HG03196 (cell line): ENCODE data around the gene ENAH.
"Not testable (repeated sequence)": the region's sequence is repeated elsewhere in the genome, so short reads cannot be mapped to it uniquely, and the experiment has no call there.

Source experiments
- ATAC-seq: cut with Tn5 transposase; IDR thresholded peaks from one replicate; pipeline ENCODE4 v1.9.1; 2021; ENCODE audit not compliant: unreplicated experiment

Gene ENAH

DNA sequence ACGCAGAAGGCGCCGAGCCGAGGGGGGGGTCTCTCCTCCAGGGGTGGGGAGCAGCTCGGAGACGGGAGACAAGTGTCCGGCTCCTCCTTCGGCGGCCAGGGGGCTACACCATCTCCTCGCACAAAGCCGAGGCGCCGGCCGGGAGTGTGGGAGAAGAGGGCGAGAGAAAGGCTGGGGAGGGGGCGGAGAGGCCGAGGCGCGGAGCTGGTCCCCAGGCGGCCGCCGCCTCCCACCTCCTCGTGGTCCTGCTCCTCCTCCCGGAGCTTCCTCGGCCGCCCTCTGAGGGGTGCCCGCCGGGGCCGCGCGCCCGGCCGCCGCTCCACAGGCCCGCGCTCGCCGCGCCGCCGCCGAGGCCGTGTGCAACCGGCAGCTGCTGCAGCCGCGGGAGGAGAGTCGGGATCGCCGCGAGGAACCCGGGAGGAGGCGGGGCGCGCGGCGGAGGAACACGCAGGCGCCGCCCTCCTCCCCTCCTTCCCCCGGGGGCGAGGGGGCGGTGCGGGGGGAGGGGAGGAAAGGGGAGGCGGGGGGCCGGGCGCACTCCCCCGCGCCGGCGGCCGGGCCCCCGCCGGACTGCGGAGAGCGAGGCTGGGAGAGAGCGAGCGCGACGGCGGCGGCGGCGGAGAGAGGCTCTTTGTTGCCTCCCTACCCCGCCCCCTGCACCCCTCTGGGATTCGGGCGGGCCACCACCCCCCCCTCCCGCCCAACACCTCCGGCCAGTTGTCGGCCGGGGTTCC lies at the start of gene ENAH:
Gene ENAH, minus strand, starts transcription at position 395 of the 734 bp plus-strand sequence. CDS start 433 bp downstream, outside the sequence.
- no peak for ATAC-seq

DNA sequence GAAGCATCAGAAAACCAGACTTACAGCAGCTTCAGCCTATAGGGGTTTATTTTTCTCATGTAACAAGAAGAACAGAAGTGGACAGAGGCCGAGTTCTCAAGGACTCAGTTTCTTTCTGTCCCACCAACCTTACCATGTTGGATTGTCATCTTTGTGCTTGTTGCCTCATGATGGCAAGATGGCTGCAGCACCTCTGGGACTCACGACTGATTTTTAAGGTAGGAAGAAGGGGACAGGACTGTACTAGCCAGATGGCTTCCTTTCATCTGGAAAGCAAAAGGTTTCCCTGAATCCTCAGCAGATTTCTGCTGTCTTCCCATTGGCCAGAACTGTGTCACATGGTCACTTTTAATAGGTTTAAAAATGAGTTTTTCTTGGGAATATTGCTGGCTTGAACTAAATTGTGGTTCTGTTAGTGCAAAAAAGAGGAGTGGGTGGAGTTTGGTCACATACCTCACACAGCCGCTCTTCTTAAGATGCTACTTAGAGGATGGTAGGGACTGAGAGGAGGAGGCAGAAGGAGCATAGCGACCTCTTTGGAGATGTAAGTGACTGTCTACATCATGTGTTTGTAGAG lies 48.1 kb upstream of the ENAH start:
- ATAC-seq = no peak

DNA sequence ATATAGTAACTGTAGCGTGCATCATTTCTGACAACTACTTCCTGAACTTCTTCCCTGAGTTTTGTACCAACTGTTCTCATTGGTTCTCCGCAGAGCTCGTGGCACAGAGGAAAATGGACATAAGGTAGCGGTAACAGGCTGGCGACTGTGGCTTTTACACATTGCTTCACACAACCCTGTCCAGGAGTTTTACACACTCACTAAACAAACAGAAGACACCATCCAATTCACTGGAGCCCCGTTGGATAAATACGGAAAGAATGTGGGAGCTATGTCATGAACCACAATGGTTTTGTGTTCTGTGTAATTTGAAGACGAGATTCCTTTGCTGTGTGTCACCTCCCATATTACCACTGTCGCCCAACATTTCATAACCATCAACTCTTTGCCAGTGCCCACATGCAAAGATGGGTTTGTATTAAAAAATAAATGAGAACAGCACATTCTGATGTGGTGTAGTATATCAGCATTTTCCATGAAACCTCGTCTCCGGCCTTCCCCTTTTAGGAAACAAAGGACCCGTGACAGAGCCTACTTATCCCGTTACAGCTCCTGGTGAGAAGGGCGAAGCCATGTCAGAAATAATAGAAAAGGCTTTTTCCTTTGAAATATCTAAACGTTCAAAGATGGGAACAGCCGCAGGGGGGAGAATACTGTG lies 47.4 kb upstream of the ENAH start:
- no peak for ATAC-seq

DNA sequence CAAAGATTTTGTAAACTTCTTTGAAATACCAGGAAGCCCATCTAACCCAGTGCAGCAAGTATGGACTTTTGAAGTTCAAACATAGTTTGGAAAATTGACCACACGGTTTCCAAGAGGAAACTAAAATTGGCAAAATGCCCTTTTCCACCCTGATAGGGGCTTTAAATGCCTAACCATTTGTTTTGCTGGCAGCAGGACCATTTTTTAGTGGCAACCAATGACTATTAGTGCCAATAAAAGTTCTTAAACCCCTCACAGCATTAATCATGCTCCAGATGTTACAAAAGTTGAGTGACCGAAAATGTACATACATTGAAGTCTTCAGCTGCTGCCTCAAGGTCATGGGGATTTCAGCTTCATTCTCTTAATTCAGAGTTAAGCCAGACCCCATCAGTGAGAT lies 46.4 kb upstream of the ENAH start:
- no peak for ATAC-seq

DNA sequence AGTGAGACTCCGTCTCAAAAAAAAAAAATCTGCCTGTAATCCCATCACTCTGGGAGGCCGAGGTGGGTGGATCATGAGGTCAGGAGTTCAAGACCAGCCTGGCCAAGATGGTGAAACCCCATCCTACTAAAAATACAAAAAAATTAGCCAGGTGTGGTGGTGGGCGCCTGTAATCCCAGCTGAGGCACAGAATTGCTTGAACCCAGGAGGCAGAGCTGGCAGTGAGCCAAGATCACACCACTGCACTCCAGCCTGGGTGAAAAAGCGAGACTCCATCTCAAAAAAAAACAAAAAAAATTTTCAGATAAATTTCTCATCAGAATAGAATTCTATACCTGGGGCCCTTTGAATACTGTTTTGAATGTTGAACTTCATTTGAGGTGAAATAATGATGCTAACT lies 45.3 kb upstream of the ENAH start:
- ATAC-seq = not testable (repeated sequence)

DNA sequence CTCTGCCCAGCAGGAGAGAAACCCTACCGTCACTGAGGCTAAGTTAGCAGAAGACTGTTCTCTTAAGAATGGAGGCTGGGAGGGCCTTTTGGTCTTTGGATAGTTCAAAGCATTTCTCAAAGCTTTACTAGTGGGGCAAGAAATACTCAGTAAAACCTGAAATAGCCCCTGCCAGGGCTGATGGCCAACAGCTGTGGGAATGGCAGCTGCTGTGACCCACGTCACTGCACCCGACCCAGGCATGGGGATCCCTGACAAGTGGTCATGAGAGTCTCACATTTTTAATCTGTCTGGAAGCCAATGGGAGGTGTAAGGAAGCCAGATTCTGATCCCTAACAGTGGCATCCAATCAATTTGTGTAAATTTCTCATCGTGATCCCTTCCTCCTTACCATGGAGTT lies 44.5 kb upstream of the ENAH start:
- ATAC-seq = no peak

DNA sequence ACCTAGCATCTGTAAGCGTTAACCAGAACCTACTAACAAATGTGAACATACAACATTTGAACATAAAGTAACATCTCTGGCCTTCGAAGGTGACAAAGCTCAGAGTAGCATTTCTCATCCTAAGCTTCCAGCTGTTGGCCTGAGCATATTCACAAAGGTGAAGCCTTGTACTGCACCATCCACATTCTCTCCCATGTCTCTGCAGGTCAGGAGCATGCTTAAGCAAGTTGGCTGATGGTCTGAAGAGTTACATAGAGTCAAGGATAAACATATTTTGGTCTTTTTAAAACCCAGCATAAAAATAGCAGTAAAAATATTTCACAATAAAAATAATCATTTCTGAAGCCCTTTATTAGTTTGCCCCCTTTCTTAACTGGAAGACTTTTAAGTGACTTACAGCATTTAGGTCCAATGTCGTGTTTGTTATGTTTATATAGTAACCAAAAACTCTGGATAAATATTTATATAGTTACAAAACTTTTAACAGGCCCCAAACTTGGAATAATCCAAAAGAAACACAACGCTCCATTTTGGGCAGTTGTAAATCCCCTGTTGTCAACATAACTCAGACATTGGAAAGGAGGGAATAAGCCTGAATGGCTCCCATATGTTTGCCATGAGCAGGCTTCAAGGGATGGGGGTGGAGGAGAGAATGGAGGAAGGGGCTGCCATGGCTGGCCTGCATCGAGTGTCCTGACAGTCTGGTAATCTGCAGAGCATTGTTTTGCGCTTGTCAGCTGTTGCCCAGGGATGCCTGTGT lies 42.8 kb upstream of the ENAH start:
- ATAC-seq = no peak

DNA sequence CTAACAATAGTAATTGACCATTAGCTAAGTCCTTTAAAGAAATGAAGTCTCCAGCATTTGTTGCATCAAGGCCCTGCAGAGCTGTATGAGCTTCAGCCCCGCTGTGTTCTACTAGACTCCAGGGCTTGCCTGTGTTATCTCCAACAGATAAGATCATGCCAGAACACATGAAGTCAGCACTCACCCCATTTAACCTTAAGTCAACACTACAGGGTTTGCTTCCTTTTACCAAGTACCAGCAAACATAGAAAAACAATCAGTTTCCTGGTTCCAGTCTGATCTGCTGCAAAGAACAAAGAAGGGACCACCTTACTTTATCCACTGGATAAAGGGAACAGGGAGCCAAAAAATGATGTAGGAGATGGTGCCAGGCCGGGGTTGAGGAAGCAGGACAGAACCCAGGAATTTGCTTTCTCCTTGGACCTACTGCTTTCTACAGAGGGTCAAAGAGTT lies 41.3 kb upstream of the ENAH start:
- ATAC-seq = no peak

DNA sequence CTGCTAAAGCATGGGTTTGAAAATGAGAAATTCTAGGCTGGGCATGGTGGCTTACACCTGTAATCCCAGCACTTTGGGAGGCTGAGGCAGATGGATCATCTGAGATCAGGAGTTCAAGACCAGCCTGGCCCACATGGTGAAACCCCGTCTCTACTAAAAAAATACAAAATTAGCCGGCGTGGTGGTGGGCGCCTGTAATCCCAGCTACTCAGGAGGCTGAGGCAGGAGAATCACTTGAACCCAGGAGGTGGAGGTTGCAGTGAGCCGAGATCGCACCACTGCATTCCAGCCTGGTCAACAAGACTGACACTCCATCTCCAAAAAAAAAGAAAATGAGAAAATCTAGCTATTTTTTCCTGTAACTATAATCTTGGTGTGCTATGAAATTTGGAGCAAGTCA lies 40.8 kb upstream of the ENAH start:
- not testable (repeated sequence) for ATAC-seq

DNA sequence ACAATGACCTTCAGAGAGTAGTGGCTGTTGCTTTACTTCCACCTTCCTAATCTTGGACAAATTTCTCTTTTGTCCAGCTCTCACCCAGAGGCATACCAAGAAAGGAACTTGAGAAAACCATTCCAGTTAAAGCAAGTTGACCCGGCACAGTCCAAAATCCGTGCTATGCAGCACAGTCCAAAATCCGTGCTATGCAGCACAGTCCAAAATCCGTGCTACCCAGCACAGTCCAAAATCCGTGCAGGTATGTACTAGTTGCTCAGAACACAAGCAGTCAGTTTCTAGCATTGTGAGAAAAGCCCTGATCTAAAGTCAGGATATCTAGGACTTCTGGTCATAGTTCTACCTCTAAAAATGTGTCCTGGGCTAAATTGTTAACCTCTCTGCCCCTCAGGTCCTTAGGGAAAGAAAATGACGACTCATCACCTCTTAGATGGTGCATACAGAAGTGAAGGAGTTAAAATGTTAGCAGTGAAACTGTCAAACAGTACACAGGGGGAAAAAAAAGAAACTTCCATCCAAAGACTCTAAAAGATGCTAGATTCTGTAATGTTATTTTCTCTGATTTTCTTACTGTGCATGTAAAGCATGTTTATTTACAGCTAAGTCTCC lies 40.3 kb upstream of the ENAH start:
- ATAC-seq = no peak

DNA sequence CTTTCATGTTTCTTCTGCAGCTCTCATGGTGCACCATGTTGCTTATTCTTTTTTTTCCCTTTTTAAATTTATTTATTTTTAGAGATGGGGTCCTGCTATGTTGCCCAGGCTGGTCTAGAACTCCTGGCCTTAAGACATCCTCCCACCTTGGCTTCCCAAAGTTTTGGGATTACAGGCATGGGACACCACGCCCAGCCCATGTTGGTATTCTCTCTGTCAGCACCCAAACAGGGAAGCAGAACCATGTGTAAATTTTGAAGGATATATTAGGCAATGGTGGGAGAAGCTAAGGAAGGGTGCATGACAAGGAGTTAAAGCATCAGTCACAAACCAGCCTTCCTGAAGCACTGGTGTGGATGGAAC lies 39.6 kb upstream of the ENAH start:
- no peak for ATAC-seq

DNA sequence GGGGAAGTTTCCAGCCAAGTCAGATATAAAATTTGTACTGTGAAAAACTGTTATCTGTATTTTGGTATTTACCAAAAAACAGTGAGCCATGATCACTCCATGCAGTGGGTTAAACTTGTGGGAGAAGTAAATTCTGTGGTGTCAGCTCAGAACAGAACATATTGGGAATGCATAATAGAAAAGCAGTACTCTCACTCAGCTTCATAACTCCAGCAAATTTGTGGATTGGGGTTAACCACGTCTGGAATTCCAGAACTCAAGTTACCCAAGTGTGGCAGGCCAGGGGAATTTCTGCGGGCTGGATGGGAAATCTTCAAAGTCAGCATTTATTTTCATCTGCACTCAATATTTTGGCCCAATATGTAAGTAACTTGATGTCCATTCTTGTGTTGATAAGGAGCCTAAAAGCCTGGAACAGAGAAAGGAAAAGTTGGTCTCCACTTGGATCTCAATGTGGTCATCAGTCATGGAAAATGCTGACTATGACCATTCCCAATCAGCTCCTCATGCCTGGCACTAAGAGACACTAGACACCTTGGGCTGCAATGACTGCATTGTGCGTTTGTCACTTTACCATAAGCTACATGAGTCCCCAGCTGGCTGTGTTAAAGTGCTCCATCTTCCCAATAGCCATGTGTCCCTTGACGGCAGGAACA lies 39.1 kb upstream of the ENAH start:
- ATAC-seq = no peak

DNA sequence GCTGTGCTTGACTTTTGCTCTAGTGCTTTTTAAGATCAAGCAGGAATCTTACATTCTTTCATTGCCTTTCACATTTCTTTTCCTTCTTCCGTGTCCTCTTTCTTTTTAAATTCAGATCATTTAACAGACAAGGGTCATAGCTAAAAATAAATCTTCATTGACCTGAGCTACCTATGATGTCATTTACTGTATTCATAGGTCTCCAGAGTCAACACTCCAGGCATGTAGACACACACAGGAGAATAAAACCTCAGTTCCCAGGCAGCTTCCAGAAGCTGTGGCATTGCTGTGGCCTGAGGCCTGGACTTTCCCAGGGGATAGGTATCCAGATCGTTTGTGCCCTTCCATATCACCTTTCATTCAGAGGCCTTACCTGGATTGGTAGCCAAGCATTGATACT lies 38.5 kb upstream of the ENAH start:
- no peak for ATAC-seq

DNA sequence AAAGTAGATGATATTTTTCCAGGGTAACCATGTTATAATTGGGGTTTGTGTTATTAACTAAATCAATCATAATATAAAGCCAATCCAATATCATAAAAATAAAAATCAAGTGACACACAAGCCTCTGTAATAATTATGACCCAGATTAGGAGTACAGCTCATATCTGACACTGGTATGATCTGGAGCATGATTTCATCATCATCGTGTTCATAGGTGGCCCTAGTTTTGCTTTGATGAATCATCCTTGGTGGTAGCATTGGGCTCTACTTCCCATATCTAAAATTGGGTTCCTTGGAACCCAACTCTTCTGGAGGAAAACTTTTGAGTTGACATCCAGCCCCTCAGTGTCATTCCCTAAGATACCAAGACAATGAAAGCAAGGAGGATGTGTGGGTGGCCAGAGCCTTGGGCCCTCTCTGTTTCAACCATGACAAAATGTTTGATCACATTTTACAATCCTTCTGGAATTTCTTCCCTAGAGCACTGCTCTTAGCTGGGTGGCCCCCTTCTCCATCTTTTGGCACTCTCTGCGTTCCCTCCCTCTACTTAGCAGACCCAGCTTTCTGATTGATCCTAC lies 37.0 kb upstream of the ENAH start:
- ATAC-seq = no peak

DNA sequence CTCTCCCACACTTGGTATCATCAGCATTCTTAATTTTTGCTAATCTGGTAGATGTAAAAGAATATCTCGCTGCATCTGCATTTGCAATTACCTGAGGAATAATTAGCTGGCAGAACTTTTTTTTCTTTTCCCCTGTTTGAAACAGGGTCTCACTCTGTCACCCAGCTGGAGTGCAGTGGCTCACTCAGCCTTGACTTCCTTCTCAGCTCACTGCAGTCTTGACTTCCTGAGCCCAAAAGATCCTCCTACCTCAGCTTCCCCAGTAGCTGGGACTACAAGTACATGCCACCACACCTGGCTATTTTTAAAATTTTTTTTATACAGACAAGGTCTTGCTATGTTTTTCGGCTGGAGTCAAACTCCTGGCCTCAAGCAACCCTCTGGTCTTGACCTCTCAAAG lies 35.4 kb upstream of the ENAH start:
- ATAC-seq = no peak

DNA sequence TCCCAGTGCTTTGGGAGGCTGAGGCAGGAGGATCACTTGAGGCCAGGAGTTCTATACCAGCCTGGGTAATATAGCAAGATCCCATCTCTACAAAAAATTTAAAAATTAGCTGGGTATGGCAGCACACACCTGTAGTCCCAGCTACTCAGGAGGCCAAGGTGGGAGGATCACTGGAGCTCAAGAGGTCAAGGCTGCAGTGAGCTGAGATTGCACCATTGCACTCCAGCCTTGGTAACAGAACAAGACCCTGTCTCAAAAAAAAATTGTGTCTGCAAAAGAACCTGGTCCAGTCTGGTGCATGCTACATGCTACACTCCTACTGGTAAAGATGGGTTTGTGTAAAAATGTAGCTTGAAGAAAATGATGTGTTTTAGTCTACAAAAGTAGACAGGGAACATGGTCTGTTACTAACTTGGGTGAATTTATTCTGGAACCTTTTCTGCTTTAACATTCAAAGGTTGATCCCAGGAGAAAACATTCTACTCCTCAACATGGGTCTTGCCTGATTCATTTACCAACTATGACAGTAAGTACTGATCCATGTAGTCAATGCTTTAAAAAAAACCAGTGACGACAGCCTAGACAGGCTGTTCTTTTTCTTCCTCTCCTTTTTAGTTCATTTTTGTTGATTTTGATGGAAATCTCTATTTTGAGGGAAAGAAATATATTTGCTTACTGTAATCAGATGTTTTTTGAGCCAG lies 32.7 kb upstream of the ENAH start:
- ATAC-seq = no peak

DNA sequence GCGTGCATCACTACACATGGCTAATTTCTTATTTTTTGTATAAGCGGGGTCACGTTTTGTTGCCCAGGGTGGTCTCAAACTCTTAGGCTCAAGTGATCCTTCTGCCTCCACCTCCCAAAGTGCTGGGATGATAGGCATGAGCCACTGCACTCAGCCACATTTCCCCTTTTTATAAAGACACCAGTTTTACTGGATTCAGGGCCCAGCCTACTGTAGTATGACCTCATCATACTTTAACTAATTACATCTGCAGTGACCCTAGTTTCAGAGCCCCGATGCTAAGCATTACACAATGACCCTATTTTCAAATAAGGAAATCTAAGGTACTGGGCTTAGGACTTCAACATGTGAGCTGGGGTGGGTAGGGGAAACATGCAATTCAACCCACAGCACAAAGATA lies 31.8 kb upstream of the ENAH start:
- no peak for ATAC-seq

DNA sequence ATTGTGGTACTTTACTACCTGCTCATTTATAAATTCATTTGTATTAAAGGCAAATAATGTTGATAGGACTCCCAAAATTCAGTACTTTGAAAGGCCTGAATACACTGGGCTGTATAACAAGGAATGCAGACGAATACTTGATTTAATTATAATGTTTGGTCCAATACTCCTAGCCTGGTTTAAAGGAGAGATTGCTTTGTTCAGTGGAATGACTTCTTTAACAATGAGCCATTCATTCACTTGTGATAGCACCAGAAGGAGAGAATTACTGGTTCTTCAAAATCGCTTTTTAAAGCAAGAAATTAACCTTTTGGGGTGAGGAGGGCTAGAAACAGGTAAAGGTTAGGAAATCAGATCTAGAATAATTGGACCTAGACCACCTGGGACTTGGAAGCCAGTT lies 28.3 kb upstream of the ENAH start:
- ATAC-seq = no peak

DNA sequence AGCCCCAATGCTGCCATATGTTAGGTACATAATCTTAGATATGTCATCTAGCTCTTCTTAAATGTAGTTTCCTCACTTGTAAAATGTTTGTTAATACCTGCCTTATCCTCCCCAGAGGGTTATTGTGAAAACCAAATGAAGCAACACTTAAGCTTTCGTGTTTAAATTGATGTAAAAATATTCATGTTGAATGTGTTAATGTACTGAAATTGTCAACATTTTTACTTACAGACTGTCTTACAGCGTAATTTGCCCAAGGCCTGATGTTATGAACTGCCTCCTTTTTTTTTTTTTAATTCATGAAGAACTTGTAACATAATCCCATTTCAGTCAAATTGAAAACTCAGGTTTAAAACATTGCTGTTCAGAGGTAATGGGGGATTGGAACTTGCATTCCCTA lies 25.6 kb upstream of the ENAH start:
- ATAC-seq = no peak
